DMS153 (cell line): Measurements from ENCODE around the gene PRG3.
"Not testable (repeated sequence)": the region's sequence is repeated elsewhere in the genome, so short reads cannot be mapped to it uniquely, and the experiment has no call there.

Experiments
- DNase-seq: peaks from one replicate; lab custom pipeline; 2025; lab: John Stamatoyannopoulos, UW

The PRG3 gene

DNA sequence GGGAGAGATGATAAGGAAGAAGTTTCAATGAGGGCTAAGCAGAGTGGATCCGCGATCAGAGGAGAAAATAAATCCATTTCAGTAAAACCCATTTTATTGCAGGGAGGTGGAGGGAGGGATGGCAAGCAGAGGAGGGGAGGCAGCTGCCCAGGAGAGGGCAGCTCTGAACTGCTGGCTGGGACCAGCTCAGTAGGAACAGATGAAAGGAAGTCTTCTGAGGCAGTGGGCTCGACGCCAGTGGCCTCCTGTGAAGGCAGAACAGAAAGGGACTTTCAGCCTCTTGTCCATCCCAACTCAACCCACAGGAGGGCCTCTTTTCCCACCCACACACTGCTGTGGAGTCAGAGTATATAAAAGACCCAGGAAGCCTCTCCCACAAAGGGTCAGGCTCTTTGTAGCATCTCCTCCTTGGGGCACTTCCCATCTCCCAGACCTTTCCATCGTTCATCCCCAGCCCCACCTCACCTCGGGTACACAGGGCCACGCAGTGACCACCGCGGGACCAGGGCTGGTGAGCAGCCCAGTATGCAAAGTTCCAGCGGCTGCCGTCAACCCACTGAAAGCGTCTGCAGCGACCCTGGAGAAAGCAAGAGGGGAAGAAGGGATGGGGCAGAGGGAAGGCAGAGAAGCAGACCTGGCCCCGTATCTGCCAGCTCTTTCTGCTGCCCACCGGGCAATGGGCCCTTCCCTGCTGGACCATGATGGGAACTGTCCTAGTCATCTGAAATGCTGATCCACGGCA is 6.5 kb upstream of the PRG3 start:
- DNase-seq = no peak

DNA sequence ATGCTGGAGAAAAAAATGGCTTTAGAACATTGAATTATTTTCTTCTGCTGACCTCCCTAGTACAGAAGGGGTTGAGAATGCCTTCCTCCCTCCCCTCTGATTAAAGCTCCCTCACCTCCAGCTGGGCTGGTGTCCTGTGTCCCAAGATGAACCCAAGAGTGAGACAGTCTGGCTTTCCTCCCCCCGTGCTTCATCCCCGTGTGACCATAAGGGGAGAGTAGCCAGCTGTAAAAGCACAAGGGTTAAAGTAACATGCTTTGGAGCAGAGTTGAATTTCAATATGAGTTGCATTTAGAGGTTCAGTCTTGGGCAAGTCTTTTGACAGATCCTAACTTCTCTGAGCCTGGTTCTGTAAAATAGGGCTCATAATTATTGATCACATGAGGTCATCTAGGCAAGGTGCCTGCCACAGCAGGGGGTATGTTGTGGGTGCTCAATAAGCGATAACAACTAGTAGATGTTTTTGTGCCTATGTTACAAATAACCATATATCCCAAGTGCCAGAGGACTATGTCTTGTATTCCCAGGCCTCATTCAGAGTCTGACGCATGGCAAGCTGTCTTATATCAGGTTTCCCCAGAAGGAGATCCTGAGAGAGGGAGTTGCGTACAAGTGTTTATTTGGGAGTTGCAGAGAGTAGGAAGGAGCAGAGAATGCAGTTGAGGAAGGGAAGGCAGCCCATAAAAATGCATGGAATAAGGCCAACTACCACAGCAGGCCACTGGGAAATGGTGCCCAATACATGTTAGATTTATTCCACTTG is 5.4 kb upstream of the PRG3 start:
- DNase-seq = no peak

DNA sequence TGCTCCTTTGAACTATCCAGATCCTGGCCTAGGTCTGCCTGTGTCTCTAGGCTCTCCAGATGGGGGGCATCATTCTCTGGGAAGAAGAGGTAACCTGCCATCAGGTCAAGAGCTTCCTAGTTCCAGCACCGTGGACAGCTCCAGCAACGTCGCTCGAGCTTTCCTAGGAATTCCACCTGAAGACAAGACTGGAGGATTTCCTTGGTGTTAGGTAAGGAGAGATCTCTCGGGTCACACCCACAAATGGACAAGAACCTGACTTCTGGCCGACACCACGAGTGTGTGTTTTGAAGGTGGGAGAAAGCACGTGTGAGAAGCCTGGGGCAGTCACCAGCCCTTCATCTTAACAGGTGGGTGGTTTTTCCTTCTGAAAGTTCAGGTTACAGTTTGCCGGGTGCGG is 1.2 kb downstream of the PRG3 start:
- no peak for DNase-seq

DNA sequence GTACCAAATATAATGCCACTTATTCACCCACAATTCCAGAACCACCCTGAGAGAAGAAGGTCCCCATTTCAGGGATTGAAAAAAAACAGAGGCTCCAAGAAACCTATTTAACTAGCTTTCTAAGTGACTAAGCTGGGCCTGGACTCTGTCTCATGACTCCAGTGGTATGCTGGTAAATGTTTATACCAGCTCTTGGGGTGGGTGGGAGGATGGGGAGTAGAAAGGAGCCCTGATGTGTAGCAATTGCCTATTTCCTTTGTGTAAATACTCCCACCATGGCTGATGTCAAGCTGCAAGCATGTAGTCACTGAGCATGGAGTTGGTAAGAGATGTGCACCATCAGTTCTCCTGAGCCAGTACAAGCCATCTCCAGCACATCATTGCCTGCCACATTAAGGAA is 2.8 kb downstream of the PRG3 start:
- DNase-seq = no peak

DNA sequence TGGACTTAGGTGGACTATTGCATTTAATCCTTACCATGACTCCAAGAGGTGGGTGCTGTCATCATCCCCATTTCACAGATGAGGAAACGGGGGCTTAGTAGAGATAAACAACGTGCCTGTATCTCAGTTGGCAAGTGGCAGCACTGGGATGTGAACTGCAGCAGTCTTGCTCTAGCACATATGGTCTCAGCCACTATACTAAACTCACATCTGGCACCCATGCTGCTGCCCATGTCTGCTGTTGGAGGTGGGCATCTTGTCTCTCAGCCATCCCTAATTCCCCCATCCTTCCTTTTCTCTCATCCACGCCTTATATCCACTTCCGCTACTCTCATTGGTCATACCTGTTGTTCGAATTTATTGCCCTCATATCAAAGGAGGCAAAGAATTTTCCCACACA is 3.8 kb downstream of the PRG3 start:
- no peak for DNase-seq

DNA sequence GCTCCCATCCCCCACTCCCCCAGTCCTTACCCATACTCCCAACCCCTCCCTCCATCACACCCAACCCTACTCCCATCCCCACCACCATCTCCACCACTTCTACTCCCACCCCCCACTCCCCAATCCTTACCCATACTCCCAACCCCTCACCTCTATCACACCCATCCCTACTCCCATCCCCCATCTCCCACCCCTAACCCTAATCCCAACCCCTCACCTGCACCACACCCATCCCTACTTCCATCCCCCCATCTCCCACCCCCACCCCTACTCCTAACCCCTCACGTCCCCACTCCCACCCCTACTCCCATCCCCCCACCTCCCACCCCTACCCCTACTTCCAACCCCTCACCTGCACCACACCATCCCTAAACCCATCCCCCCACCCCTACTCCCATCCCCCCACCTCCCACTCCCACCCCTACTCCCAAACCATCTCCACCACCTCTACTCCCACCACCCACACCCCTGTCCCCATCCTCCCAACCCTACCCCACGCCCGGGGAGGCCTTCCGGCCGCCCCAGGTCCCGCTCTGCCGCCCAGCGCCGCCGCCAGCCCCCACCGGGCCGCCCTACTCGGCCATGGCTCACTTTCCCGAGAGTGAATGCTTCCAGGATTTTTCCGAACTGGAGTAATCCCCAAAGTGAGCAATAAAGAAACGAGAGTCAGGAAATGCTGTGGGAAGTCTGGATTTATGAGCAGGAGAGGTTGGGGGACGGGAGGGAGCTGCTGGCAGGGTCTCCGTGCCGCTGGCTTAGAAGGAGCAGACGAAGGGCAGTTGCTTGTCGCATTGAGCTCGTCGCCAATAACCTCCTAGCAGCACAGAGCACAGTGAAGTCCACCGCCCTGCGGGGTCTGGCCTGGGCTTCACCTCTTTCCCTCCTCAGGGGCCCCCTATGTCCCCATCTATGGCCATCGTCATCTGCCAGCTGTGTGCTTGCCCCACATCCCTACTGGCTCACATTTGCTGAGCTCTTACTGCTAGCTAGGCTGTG is 4.6 kb downstream of the PRG3 start:
- no peak for DNase-seq

DNA sequence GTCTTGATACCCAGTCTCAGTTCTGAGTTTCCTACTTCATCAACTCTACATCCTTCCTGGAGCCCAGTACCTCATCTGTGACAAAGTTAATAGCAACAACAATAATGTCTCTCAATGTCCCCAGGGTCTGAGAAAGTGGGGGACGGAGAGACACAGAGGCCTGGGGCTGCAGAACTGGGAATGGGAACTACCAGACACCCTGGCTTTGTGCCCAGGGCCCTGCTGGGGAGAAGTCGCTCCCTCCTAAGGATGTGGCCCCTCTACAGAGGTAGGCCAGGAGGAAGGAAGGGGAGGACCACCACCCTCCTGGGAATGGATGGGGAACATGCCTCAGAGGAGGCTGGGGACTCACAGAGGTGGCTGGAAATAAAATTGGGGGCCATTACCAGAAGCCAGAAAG is 5.5 kb downstream of the PRG3 start:
- no peak for DNase-seq

DNA sequence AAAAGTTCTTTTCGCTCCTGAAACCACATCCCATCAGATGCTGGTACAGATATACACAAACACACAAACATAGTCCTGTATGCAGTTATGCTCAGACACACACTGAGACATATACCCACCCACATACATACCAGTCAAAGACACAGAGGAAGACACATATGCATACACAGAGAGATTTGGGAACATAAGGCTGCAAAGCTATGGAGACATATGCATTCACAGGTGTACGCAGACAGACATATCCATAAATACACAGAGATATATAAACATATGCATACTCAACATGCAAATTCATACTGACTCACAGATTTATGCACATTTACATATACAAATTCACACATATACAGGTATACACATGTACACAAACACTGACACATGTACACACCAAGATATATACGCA is 6.0 kb downstream of the PRG3 start:
- DNase-seq = no peak

DNA sequence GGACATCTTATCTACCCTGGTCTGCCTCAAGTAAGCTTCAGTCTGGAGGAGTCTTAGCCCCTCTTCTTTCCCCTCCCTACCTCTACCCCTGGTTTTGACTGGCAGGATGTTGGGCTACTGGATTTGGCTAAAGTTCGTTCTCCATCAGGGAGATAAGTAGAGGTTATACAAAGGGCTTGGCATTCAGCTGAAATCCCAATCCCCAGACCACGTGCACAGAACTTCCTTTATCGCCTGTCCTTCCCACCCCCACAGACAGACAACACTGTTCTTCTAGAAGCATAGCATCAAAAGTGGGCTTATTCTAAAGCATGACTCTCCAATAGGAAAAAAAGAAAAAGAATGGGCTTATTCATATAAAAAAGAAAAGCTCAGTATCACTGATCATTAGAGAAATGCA is 7.8 kb downstream of the PRG3 start:
- DNase-seq = no peak

DNA sequence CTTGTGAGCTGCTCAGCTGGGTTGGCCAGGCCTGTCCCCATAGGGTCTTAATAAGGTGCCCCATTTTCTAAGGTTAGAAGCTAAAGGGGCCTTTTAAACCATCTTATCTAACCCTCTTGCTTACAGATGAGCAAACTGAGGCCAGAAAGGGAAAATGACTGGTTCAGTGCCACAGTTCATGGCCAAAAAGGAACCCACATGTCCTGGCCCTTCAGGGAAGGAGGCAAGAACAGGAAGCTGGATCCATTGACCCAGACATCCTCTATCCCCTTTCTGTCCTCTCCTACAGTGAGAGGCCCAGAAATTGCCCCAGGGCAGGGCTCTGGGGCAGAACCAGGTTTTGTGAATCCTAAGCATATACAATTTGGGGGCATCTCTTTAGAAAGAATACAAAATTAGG is 10.0 kb downstream of the PRG3 start:
- DNase-seq = no peak

DNA sequence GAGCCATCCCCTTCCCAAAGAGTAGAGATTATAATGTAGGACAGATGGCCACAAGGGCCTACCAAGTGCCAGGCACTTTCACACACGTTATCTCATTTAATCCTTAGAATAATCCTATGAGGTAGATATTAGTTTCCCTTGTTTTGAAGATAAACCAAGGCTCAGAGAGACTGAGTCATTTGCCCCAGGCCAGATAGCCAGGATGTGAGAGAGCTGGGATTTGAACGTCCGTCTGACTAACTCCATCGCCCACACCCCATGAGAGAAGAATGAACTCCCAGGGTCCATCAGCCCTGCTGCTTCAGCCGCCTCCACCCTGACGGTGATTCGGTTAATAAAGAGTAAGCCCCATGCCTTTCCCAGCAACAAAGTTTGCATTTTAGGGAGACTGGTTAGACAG is 10.7 kb downstream of the PRG3 start:
- no peak for DNase-seq

DNA sequence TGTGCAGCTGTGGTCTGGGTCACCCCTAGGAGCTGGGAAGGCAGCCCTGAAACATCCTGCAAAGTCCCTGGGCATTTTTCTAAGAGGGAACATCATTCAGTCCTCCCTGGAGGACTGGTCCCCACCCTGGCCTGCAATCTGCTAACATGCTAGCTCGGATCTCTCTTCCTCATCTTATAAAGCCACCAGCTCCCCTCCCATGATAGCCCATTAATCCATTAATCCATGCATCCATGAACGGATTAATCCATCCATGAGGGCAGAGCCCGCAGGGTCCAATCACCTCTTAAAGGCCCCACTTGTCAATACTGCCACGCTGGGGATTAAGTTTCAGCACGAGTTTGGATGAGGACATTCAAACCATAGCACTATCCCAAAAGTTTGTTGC is 12.1 kb downstream of the PRG3 start:
- DNase-seq = no peak

DNA sequence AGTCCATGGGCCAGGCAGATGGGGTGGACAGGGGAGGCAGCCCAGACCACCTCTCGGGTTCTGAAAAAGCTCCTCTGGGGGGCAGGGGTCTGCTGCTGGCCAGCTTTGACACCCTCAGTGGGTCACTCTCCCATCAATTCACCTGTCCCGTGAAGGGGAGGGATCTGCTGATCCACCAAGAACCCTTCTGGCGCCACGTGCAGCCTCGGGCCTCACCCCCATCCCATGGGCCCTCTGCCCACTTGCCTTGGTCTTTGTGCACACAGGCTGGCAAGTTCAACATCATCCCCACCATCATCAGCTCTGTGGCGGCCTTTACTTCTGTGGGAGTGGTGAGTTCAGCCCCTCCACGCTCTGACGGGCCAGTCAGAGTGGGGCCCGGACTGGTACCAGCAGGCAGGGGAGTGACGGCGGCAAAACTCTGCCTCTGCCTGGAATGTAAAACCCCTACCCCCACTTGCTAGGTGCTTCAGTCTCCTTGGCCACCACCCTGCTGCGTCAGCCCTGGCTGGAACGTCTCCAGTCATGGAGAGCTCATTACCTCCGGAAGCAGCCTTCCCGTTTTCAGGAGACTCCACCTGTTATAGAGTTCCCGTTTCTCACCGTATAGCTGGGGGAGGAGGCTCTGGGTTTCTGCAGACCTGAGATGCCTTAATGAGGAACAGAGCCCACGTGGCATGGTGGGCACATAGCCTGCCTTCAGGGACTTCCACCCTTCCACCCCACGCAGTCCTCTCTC is 12.7 kb downstream of the PRG3 start:
- DNase-seq = peak; percentile 32

DNA sequence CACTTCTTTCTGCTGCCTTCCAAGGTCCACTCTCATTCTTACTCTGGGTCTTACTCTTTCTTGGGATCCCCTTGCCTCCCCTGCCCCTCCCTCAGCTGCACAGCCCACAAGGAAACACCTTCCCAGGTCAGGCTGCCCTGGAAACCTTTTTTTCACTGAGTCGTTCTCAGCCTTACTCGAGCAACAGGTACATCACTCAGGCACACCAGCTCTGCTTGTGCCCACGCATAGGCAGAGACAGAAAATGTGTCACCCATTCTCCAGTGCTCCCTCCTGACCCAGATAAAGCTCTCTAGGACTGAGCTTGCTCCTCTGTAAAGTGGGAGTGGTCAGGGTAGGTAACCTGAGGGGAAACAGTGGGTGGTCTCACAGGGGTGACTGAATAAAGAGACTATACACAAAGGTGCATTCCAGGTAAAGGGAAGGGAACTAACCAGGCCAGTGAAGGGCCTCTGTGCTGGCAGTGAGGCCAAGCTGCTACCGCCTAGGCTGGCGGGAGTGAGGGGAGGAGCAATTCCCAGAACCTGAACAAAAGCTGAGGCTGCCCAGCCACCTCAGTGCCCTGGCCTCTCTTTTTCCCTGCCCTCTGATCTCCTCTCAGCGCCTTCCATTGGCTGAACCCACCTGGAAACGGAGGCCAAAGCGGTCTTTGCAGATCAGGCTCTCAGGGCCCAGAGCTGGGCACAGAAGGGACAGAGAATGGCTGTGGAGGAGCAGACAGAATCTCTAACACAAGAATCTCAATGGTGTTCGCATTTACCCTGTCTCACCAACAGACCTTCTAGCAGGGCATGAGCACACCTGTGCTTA is 15.9 kb downstream of the PRG3 start:
- DNase-seq = no peak

DNA sequence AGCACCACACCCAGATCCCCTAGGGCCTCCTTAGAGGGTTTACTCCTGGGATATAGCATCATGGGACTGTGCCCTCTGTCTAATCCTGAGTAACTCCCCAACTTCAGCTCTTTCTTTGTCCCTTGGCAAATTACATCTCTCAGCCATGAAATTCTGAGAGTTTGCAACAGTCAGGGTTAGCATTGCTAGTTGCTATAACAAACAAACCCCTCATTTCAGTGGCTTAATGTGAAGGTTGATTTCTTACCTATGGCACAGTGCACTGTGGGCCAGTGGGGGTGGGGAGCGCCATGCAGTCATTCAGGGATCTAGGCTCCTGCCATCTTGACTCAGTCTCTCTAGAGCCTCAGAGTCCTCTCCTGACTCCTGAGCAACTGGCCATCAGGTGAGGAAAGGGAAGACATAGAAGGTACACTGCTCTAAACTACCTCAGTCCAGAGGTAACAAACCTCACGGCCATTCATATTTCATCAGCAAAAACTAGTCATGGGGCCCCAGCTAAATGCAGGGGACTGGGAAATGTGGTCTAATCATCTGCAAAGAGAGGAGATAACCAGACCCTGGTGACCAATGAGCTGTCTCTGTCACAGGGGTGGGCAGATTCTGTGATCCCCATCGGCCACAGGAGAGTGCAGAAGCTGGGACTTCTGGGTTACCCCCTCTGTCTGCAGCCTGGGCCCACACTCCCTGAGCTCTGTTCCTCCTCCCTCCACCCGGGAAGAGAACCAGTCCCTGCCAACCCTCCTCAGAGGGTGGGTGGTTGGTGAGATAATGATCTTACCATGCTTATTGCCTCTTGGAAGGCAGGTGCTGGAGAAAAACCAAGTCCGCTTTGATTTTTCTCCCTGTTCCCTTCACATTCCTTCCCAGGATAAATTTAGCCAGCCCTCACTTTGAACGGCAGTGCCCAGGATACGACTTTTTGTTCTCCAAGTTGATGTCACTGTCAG is 17.5 kb downstream of the PRG3 start:
- DNase-seq = no peak

DNA sequence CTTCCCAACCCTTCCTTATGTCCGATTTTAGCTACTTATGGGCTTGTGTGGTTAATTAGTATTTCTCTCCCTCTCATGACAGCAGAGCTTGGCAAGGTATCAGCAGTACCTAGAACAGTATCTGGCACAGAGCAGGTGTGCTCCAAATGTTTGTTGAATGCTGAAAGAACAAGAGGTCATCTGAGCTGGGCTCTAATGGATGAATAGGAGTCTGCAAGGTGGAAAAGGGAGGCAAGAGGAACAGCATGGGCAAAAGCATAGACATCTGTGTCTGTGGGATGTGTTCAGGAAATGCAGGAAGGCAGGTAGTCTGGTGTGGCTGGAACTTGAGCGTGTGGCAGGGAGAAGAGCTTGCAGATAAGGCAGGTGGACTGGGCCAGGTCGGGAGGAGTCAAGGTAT is 19.0 kb downstream of the PRG3 start:
- no peak for DNase-seq

DNA sequence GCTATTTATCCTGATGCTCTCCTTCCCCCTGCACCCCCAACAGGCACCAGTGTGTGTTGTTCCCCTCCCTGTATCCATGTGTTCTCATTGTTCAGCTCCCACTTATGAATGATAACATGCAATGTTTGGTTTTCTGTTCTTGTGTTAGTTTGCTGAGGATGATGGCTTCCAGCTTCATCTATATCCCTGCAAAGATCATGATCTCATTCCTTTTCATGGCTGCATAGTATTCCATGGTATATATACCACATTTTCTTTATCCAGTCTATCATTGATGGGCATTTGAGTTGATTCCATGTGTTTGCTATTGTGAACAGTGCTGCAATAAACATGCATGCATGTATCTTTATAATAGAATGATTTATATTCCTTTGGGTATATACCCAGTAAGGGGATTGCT is 19.5 kb downstream of the PRG3 start:
- not testable (repeated sequence) for DNase-seq

DNA sequence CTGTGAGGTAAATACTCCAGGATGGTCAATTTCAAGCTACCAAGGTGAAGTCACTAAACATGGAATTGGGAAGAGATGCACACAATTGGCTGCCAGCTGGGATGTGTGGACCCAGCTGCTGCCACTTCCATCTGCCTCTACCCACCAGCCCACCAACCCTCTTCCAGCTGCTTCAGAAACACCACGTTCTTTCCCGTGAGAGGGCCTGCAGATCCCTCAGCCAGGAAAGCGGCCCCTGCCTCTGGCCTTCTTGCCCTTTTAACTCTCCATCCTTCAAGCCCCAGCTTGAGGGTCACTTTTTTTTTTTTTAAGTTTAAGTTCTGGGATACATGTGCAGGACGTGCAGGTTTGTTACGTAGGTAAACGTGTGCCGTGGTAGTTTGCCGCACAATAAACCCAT is 20.0 kb downstream of the PRG3 start:
- no peak for DNase-seq

DNA sequence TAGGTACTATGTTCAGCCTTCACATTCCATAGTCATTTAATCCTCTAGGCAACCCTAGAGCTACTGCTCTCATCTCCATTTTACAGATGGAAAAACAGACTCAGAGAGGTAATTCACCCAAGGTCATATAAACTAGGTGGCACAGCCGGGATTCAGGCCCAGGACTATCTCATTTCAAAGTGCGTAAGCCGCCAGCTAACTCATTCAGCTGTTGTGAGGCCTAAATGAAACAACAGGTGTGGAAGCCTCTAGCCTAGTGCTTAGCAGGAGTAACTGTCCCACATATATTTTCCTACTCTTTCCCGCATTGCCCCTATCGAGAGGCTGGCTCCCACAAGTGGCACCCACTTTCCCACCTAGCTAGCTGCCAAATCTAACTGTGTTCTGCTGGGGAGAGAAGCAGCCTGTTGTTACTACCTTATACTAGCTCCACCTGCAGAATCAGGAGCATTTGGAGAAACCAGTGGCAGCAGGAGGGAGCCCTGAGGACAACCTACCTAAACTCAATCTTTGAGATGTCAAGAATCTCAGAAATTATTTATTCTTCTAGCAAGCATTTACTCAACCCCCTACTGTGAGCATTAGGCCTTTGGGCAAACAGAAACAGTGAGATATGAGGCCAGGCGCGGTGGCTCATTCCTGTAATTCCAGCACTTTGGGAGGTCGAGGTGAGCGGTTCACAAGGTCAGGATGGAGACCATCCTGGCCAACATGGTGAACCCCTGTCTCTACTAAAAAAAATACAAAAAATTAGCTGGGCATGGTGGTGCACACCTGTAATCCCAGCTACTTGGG is 20.9 kb downstream of the PRG3 start:
- DNase-seq = no peak
